SK-N-SH (cell line): ENCODE data around the gene RAB3IL1. TPM values are rescaled to one million over a fixed set of nuclear protein-coding genes. Genes with fewer than 3 reads are reported as not detected.

Source experiments
- CTCF ChIA-PET: fragments of 300-600, 350-600 bp; formaldehyde crosslinking; extraction: SDS; loops from one replicate; lab custom pipeline; 2021; lab: Yijun Ruan, JAX
- POLR2A ChIA-PET: fragments of 350-600 bp; sonication (Branson Sonifier 250); formaldehyde crosslinking; extraction: SDS; loops from one replicate; lab custom pipeline; 2020; ENCODE audit warnings: antibody characterized with exemption, inconsistent platforms; lab: Yijun Ruan, JAX
- DNase-seq: peaks from one replicate; pipeline ENCODE4 v3.0.0; 2012
- H2AFZ ChIP-seq: fragments of 200-600 bp; sonication (generic); 2 replicates; pipeline ENCODE4 v1.8.1; 2016; ENCODE audit warnings: antibody characterized with exemption, mild to moderate bottlenecking, low read depth
- H3F3A ChIP-seq: fragments of 200-600 bp; sonication (generic); replicated peaks from 2 replicates; pipeline ENCODE3; 2016; ENCODE audit warnings: antibody characterized with exemption, mild to moderate bottlenecking; ENCODE audit not compliant: insufficient read depth
- H3K27ac ChIP-seq, 2 experiments: fragments of 200-500 bp in 1 of 2; fragments of 200-600 bp in 1 of 2; sonication (Bioruptor generic) in 1 of 2; sonication (generic), shearing (Covaris generic) in 1 of 2; 2 replicates each; pipeline versions ENCODE4 v1.5.1 to v1.6.1; 2014 to 2016; ENCODE audit warnings: low read depth in 2 of 2, inconsistent platforms in 1 of 2, low read length in 1 of 2, mild to moderate bottlenecking in 1 of 2, mixed read lengths in 1 of 2
- H3K27me3 ChIP-seq: fragments of 200-600 bp; sonication (generic), shearing (Covaris generic); 2 replicates; pipeline ENCODE4 v1.6.1; 2016; ENCODE audit warnings: mixed run types; ENCODE audit not compliant: insufficient read depth
- H3K36me3 ChIP-seq, 2 experiments: fragments of 200-500 bp in 1 of 2; fragments of 200-600 bp in 1 of 2; sonication (Bioruptor generic) in 1 of 2; sonication (generic) in 1 of 2; replicated peaks in 1 of 2; 2 replicates each; pipeline versions ENCODE3 to v1.5.1; 2014 to 2016; ENCODE audit warnings: low read length in 1 of 2, mild to moderate bottlenecking in 1 of 2; ENCODE audit not compliant: insufficient read depth in 2 of 2, control insufficient read depth in 1 of 2
- H3K4me1 ChIP-seq, 2 experiments: fragments of 200-500 bp in 1 of 2; fragments of 200-600 bp in 1 of 2; sonication (Bioruptor generic) in 1 of 2; sonication (generic), shearing (Covaris generic) in 1 of 2; 2 replicates each; pipeline versions ENCODE4 v1.5.1 to v1.6.1; 2014 to 2016; ENCODE audit warnings: low read depth in 1 of 2, low read length in 1 of 2, mixed run types in 1 of 2; ENCODE audit not compliant: insufficient read depth in 2 of 2, control insufficient read depth in 1 of 2
- H3K4me2 ChIP-seq: fragments of 200-600 bp; sonication (generic), shearing (Covaris generic); 2 replicates; pipeline ENCODE4 v1.6.1; 2017; ENCODE audit warnings: mixed run types
- H3K4me3 ChIP-seq, 2 experiments: fragments of 200-500 bp in 1 of 2; fragments of 200-600 bp in 1 of 2; sonication (Bioruptor generic) in 1 of 2; sonication (generic), shearing (Covaris generic) in 1 of 2; 2 replicates each; pipeline versions ENCODE4 v1.5.1 to v1.8.1; 2014 to 2016; ENCODE audit warnings: low read depth in 2 of 2, inconsistent platforms in 1 of 2, low read length in 1 of 2, mild to moderate bottlenecking in 1 of 2, mixed read lengths in 1 of 2, moderate library complexity in 1 of 2
- H3K79me2 ChIP-seq: fragments of 200-600 bp; sonication (generic); 2 replicates; pipeline ENCODE4 v1.8.1; 2017; ENCODE audit warnings: mild to moderate bottlenecking; ENCODE audit not compliant: insufficient read depth
- H3K9ac ChIP-seq: fragments of 200-600 bp; sonication (generic); 2 replicates; pipeline ENCODE4 v1.6.1; 2017; ENCODE audit warnings: mixed run types
- H3K9me2 ChIP-seq: fragments of 200-600 bp; sonication (generic); 2 replicates; pipeline ENCODE4 v1.6.1; 2017; ENCODE audit warnings: mixed run types
- H3K9me3 ChIP-seq: fragments of 200-600 bp; sonication (generic); 2 replicates; pipeline ENCODE4 v1.6.1; 2017; ENCODE audit warnings: mixed run types, mild to moderate bottlenecking, moderate library complexity
- H4K20me1 ChIP-seq: fragments of 200-600 bp; sonication (generic); 2 replicates; pipeline ENCODE4 v1.6.1; 2017; ENCODE audit warnings: mild to moderate bottlenecking, mixed run types; ENCODE audit not compliant: insufficient read depth
- ELF1 ChIP-seq: IDR thresholded peaks from 2 replicates; pipeline ENCODE4 v1.4.0; 2012
- FOSL2 ChIP-seq: IDR thresholded peaks from 2 replicates; pipeline ENCODE4 v1.4.0; 2012; ENCODE audit warnings: low read depth, mild to moderate bottlenecking, moderate library complexity, borderline replicate concordance
- FOXJ3 ChIP-seq: sonication (generic); formaldehyde crosslinking; IDR thresholded peaks from 2 replicates; pipeline ENCODE4 v1.5.1; 2020; ENCODE audit warnings: mild to moderate bottlenecking, missing genetic modification reagents
- GATA2 ChIP-seq: sonication (generic); formaldehyde crosslinking; IDR thresholded peaks from 2 replicates; pipeline ENCODE4 v1.5.0; 2020; ENCODE audit warnings: mild to moderate bottlenecking, missing genetic modification reagents
- MEF2A ChIP-seq: IDR thresholded peaks from 2 replicates; pipeline ENCODE4 v1.4.0; 2012; ENCODE audit warnings: low read depth, borderline replicate concordance
- NFIC ChIP-seq: IDR thresholded peaks from 2 replicates; pipeline ENCODE4 v1.4.0; 2012; ENCODE audit warnings: borderline replicate concordance
- NRF1 ChIP-seq: IDR thresholded peaks from 2 replicates; pipeline ENCODE4 v1.6.1; 2012; ENCODE audit warnings: low read depth, mild to moderate bottlenecking, low read length
- POLR2AphosphoS5 ChIP-seq: IDR thresholded peaks from 2 replicates; pipeline ENCODE4 v1.6.1; 2012; ENCODE audit warnings: low read depth, low read length
- RAD21 ChIP-seq: IDR thresholded peaks from 2 replicates; pipeline ENCODE4 v1.6.1; 2012; ENCODE audit warnings: mild to moderate bottlenecking, low read length
- RCOR1 ChIP-seq: fragments of 150-350 bp; IDR thresholded peaks from 2 replicates; pipeline ENCODE4 v1.6.1; 2017; ENCODE audit warnings: antibody characterized with exemption, low read length
- RFX5 ChIP-seq: IDR thresholded peaks from 2 replicates; pipeline ENCODE4 v1.6.1; 2012; ENCODE audit warnings: mild to moderate bottlenecking, improper control_type of control experiment, low read length
- RXRA ChIP-seq: IDR thresholded peaks from 2 replicates; pipeline ENCODE4 v1.4.0; 2012; ENCODE audit warnings: low read depth, mild to moderate bottlenecking, borderline replicate concordance
- SIN3A ChIP-seq: IDR thresholded peaks from 2 replicates; pipeline ENCODE4 v1.6.1; 2012; ENCODE audit warnings: low read depth, mild to moderate bottlenecking, low read length, moderate library complexity, borderline replicate concordance
- TCF12 ChIP-seq: IDR thresholded peaks from 2 replicates; pipeline ENCODE4 v1.4.0; 2012
- YY1 ChIP-seq: IDR thresholded peaks from 2 replicates; pipeline ENCODE4 v1.4.0; 2012; ENCODE audit warnings: low read depth, mild to moderate bottlenecking
- WGBS: methylation state at CpG from one replicate; pipeline ENCODE4 v1.1.6; 2017; ENCODE audit warnings: low lambda C conversion rate; 5-methylcytosine and 5-hydroxymethylcytosine counted together
- polyA plus RNA-seq, 3 experiments: library from polyadenylated mRNA; depleted of rRNA; stranded (reverse); fragments of >200 nt; gene quantifications; 2 replicates each; pipeline ENCODE4 v1.2.3, GENCODE V29; 2012
- TF ChIP-seq, protein P1 (sequence below): IDR thresholded peaks from 2 replicates; pipeline ENCODE4 v1.6.1; 2012; ENCODE audit warnings: mild to moderate bottlenecking, low read depth, low read length, moderate library complexity
- TF ChIP-seq, protein P2 (sequence below): fragments of 150-350 bp; IDR thresholded peaks from 2 replicates; pipeline ENCODE4 v1.6.1; 2016; ENCODE audit warnings: mild to moderate bottlenecking, low read depth, low read length
- TF ChIP-seq, protein P3 (sequence below): IDR thresholded peaks from 2 replicates; pipeline ENCODE4; 2012

RAB3IL1 gene
- polyA plus RNA-seq, 1 of the 3 experiments (the other 2 are of a cell fraction), result 10.2 TPM

DNA sequence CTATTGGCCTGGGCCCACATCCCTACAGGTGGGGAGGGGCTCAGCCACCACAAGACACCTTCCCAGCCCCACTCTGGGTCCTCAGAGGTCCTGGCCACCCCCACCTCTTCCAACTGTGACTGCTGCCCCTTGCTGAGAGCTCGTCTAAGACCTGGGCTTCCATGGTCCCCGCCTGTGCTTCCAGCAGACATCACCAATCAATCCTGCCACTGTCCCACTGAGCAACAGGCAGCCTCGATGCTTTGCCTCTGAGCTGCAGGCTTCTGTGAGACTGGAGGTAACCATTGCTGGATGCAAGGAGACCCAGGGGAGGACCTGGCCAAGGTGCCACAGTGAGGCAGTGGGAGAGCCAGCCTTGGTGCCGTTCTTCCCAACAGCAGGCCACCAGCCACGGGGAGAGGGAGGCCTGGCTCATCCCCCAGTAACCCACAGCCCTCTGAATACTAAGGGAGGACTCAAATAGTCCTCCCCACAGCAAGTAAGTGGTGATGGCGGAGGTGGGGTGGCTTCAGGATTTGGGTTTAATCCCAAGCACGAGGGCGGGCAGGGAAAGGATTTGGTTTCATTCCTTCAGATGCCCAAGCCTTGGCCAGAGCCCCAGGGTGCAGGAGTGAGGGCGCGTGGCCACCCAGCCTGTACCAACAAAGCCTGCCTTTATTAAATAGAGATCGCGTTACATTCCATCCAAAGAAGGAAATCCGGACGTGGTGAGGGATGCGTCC lies 20.5 kb downstream of the RAB3IL1 start:
- Histone ChIP-seq H3K27ac (no peak overlapping the region), H3K4me3 (no peak overlapping the region), H2AFZ (no peak overlapping the region), H3K9me2 (no peaks in the 10 kb centered on the region), H3K36me3 (peaks cover 0 to 2% of the 10 kb centered on the region in 2 experiments), H3K9me3 (no peaks in the 10 kb centered on the region), H3F3A (peaks cover 28% of the 10 kb centered on the region), H3K27me3 (no peaks in the 10 kb centered on the region), H3K79me2 (no peaks in the 10 kb centered on the region), H3K4me1 (no peaks in the 10 kb centered on the region; a peak in 1 of 4 replicates), H3K9ac (no peak overlapping the region), H3K4me2 (no peak overlapping the region), H4K20me1 (no peaks in the 10 kb centered on the region)
- TF ChIP-seq RFX5 (no peak), RXRA (no peak), FOSL2 (no peak), TCF12 (no peak), FOXJ3 (CRISPR knock-in tag) (no peak), RCOR1 (no peak)
- TF ChIP-seq, protein P1, sequence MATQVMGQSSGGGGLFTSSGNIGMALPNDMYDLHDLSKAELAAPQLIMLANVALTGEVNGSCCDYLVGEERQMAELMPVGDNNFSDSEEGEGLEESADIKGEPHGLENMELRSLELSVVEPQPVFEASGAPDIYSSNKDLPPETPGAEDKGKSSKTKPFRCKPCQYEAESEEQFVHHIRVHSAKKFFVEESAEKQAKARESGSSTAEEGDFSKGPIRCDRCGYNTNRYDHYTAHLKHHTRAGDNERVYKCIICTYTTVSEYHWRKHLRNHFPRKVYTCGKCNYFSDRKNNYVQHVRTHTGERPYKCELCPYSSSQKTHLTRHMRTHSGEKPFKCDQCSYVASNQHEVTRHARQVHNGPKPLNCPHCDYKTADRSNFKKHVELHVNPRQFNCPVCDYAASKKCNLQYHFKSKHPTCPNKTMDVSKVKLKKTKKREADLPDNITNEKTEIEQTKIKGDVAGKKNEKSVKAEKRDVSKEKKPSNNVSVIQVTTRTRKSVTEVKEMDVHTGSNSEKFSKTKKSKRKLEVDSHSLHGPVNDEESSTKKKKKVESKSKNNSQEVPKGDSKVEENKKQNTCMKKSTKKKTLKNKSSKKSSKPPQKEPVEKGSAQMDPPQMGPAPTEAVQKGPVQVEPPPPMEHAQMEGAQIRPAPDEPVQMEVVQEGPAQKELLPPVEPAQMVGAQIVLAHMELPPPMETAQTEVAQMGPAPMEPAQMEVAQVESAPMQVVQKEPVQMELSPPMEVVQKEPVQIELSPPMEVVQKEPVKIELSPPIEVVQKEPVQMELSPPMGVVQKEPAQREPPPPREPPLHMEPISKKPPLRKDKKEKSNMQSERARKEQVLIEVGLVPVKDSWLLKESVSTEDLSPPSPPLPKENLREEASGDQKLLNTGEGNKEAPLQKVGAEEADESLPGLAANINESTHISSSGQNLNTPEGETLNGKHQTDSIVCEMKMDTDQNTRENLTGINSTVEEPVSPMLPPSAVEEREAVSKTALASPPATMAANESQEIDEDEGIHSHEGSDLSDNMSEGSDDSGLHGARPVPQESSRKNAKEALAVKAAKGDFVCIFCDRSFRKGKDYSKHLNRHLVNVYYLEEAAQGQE, result no peak
- no peak for DNase-seq
- 85% methylated on average over 7 of the region's 15 CpGs for WGBS
- CTCF ChIA-PET, result interaction anchor here (0.7 to 12.1 kb wide), 34 partner anchors 11 to 215 kb away, joined by 3 to 543 read pairs (median 12); partner anchors contain the start of genes BEST1, FTH1 and RAB3IL1
- POLR2A ChIA-PET, result interaction anchor here (0.6 to 2.1 kb wide), 4 partner anchors 20 to 185 kb away, joined by 3 to 5 read pairs (median 4); partner anchors contain the start of gene RAB3IL1

DNA sequence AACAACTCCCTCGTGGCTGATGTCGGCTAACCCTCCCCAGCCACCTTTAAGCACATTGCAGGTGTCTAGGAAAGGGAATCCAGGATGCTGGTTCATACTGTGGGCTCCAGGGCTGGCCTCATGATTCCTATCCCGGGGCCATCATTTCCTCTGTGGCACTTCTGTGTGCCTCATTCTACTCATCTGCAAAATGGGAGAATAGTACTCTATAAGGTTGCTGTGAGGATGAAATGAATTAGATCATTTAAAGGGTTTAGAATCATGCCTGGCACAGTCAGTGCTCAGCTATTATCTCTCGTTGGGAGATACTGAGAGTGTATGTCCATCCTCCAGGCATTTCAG lies 21.7 kb downstream of the RAB3IL1 start:
- Histone ChIP-seq H3K4me2 (no peak overlapping the region), H3K79me2 (0 out of 2 replicates have a peak, but pooled peaks cover 2% of the 10 kb centered on the region), H3K36me3 (no peaks in the 10 kb centered on the region), H4K20me1 (no peaks in the 10 kb centered on the region), H3F3A (peaks cover 30% of the 10 kb centered on the region), H3K27me3 (no peaks in the 10 kb centered on the region), H2AFZ (no peak overlapping the region), H3K4me3 (no peak overlapping the region), H3K9me2 (no peaks in the 10 kb centered on the region), H3K9ac (no peak overlapping the region), H3K9me3 (no peaks in the 10 kb centered on the region), H3K4me1 (peaks cover 0 to 3% of the 10 kb centered on the region in 2 experiments; a peak in 1 of 4 replicates), H3K27ac (no peak overlapping the region)
- ChIA-PET CTCF (interaction anchor here (0.6 to 12.1 kb wide), 10 partner anchors 9 to 212 kb away, joined by 4 to 543 read pairs (median 74); partner anchors contain the start of genes BEST1 and RAB3IL1), POLR2A (interaction anchor here (1.4 kb wide), 1 partner anchor 52 kb away, joined by 5 read pairs; no protein-coding TSS in a partner anchor)
- 78% methylated on average over 3 of the region's 4 CpGs for WGBS
- no peak for DNase-seq
- TF ChIP-seq, protein P1, result no peak
- TF ChIP-seq RAD21 (no peak), POLR2AphosphoS5 (no peak), GATA2 (CRISPR knock-in tag) (no peak), YY1 (no peak), MEF2A (no peak), ELF1 (no peak), RXRA (no peak), NFIC (no peak), NRF1 (no peak), SIN3A (no peak), TCF12 (no peak)
- TF ChIP-seq, protein P2, sequence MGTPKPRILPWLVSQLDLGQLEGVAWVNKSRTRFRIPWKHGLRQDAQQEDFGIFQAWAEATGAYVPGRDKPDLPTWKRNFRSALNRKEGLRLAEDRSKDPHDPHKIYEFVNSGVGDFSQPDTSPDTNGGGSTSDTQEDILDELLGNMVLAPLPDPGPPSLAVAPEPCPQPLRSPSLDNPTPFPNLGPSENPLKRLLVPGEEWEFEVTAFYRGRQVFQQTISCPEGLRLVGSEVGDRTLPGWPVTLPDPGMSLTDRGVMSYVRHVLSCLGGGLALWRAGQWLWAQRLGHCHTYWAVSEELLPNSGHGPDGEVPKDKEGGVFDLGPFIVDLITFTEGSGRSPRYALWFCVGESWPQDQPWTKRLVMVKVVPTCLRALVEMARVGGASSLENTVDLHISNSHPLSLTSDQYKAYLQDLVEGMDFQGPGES, result no peak
- TF ChIP-seq, protein P3, sequence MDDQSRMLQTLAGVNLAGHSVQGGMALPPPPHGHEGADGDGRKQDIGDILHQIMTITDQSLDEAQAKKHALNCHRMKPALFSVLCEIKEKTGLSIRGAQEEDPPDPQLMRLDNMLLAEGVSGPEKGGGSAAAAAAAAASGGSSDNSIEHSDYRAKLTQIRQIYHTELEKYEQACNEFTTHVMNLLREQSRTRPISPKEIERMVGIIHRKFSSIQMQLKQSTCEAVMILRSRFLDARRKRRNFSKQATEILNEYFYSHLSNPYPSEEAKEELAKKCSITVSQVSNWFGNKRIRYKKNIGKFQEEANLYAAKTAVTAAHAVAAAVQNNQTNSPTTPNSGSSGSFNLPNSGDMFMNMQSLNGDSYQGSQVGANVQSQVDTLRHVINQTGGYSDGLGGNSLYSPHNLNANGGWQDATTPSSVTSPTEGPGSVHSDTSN, result no peak
